GM12873 (cell line): ENCODE data around the gene ATAD3B.

Experiments used
- TF ChIP-seq, protein P1 (sequence below): IDR thresholded peaks from 2 replicates; pipeline ENCODE4 v1.5.1; 2012; ENCODE audit warnings: low read depth, mild to moderate bottlenecking, moderate library complexity, low read length, control low read depth; ENCODE audit not compliant: insufficient read depth; ENCODE audit errors: missing control alignments

ATAD3B gene

GRCh38 chr1:1449099-1449739 is 22.3 kb upstream of the ATAD3B start, which contains the start of gene ATAD3C:
Gene ATAD3C (plus strand): TSS chr1:1449689. CDS start chr1:1450684, 995 bp downstream.
- TF ChIP-seq, protein P1, sequence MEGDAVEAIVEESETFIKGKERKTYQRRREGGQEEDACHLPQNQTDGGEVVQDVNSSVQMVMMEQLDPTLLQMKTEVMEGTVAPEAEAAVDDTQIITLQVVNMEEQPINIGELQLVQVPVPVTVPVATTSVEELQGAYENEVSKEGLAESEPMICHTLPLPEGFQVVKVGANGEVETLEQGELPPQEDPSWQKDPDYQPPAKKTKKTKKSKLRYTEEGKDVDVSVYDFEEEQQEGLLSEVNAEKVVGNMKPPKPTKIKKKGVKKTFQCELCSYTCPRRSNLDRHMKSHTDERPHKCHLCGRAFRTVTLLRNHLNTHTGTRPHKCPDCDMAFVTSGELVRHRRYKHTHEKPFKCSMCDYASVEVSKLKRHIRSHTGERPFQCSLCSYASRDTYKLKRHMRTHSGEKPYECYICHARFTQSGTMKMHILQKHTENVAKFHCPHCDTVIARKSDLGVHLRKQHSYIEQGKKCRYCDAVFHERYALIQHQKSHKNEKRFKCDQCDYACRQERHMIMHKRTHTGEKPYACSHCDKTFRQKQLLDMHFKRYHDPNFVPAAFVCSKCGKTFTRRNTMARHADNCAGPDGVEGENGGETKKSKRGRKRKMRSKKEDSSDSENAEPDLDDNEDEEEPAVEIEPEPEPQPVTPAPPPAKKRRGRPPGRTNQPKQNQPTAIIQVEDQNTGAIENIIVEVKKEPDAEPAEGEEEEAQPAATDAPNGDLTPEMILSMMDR: no peak

DNA sequence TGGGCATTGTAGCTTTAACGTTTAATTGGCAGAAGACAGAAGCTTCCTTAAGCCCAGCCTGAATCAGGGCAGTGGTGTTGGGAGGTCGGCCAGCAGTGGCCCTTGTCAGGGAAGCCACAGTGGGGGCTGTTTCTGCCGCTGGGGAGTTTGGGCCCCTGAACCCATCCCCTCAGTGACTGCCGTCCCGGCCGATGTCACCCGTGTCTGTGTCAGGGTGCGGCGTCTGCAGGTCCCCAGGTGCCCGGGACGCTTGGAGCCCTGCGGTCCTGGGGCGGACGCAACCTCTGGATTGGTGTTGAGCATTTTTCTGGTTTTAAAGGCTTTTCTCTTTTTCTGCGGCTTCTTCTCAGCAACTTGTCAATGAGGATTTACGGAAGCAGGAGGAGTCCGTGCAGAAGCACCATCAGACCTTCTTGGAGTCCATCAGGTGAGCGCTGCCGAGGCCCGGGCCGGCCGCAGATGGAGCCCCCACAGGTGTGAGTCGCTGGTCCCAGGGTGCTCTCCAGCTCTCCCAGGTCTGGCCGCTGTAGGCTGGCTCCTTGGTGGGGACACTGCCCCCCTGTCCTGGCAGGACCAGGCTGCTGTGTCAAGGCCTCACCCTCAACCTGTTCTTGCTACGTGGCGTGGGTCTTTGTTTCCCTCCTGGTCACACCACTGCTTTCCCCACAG is 19.7 kb upstream of the ATAD3B start:
- TF ChIP-seq, protein P1: no peak

GRCh38 chr1:1452882-1453281 is 18.7 kb upstream of the ATAD3B start:
- TF ChIP-seq, protein P1: no peak

DNA sequence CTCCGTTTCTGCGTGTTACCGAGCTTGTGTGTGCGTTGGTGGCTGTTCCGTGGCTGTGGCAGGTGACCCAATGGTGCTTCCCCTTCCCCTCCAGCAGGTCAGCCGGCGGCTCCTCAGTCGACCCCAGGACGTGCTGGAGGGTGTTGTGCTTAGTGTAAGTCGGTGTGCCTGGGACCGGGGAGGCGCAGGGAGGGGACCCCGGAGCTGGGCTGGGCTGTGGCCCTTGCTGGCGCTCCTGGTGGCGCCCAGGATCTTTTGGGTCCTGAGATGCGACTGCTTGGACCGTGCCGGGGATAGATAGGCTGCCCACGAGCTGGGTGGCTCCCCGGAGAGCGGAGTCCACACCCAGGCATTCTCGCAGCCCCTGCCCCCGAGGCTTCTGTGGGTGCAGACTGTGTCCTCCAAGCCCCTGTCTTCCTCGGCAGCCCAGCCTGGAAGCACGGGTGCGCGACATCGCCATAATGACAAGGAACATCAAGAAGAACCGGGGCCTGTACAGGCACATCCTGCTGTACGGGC is 16.1 kb upstream of the ATAD3B start:
- TF ChIP-seq, protein P1: no peak

- TF ChIP-seq, protein P1: no peak
Observed at GRCh38 chr1:1460540-1461130, 10.9 kb upstream of the ATAD3B start.

GRCh38 chr1:1461721-1462317 is 9.7 kb upstream of the ATAD3B start:
- TF ChIP-seq, protein P1: no peak

DNA sequence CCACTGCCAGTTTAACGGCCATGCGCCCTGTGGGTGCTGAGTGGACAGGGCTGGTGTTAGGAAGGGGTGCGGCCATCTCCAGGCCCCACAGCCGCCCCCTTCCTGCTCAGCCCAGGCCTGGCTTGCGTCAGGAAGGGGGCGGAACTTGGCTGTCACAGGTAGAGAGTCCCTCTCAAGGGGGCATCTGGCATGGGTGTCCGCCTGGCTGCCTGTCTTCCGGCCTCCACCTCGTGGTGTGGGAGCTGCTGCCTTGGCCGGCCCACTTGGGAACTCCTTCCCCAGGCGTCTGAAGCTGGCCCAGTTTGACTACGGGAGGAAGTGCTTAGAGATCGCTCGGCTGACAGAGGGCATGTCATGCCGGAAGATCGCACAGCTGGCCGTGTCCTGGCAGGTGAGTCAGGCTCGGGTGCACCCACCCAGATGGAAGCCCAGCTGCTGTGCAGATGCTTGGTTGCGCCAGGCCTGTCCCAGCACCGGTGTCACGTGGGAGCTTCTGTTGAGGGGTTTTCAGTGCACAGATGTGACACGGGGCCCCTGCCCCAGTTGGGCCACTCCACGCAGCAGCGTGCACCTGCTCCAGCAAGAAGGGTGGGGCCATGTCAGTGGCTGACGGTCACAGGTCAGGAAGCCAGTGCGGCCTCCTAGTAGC is 9.1 kb upstream of the ATAD3B start:
- TF ChIP-seq, protein P1: no peak
